Progenitor cell of endocrine pancreas (in vitro differentiated cells): ENCODE measurements around the gene MAP3K5. TPM values are rescaled to one million over a fixed set of nuclear protein-coding genes. Genes with fewer than 3 reads are reported as not detected.

Source experiments
- DNase-seq: peaks from one replicate; pipeline ENCODE4 v3.0.0; 2021; ENCODE audit warnings: low spot score; ENCODE audit not compliant: unreplicated experiment
- H3K27ac Mint-ChIP-seq: 2 replicates; pipeline ENCODE4 v1.8.0; 2021; ENCODE audit warnings: mild to moderate bottlenecking, moderate library complexity, mixed read lengths
- H3K27me3 Mint-ChIP-seq: 2 replicates; pipeline ENCODE4 v1.8.0; 2021; ENCODE audit warnings: mixed read lengths
- H3K36me3 Mint-ChIP-seq: 2 replicates; pipeline ENCODE4 v1.8.0; 2022; ENCODE audit warnings: mixed read lengths; ENCODE audit not compliant: insufficient read depth
- H3K4me1 Mint-ChIP-seq: 2 replicates; pipeline ENCODE4 v1.8.0; 2021; ENCODE audit warnings: low read depth, mixed read lengths
- H3K4me3 Mint-ChIP-seq: 2 replicates; pipeline ENCODE4 v1.8.0; 2021; ENCODE audit warnings: low read depth, mild to moderate bottlenecking, moderate library complexity, mixed read lengths
- H3K9me3 Mint-ChIP-seq: 2 replicates; pipeline ENCODE4 v1.8.0; 2021; ENCODE audit warnings: low read depth, mixed read lengths
- CTCF ChIP-seq: fragments of 200-600 bp; sonication (generic); IDR thresholded peaks from one replicate; pipeline ENCODE4 v1.5.0; 2021; ENCODE audit warnings: antibody characterized with exemption, mild to moderate bottlenecking; ENCODE audit not compliant: unreplicated experiment
- total RNA-seq: library from RNA; stranded (reverse); gene quantifications from 2 replicates; pipeline ENCODE4 v1.2.1, GENCODE V29; 2021

Gene MAP3K5
- total RNA-seq, 1 donor from 2014 or later, result 1.1 TPM

- no peak for TF ChIP-seq CTCF
- no peak for DNase-seq
- Mint-ChIP-seq H3K4me3 (no peak overlapping the region), H3K36me3 (peaks cover 2% of the 10 kb centered on the region), H3K27ac (no peak overlapping the region), H3K4me1 (peaks cover 14% of the 10 kb centered on the region), H3K27me3 (no peaks in the 10 kb centered on the region), H3K9me3 (peaks cover 22% of the 10 kb centered on the region)
These were observed 225.4 kb downstream of the MAP3K5 start for GRCh38 chr6:136566851-136567250.

- no peaks in the 10 kb centered on the region for H3K27me3 Mint-ChIP-seq
- no peak overlapping the region for H3K27ac Mint-ChIP-seq
- no peak overlapping the region for H3K4me3 Mint-ChIP-seq
- peaks cover 14% of the 10 kb centered on the region for H3K9me3 Mint-ChIP-seq
- peaks cover 14% of the 10 kb centered on the region for H3K4me1 Mint-ChIP-seq
- no peak for DNase-seq
- no peak for TF ChIP-seq CTCF
- H3K36me3 Mint-ChIP-seq, result peaks cover 1% of the 10 kb centered on the region
These were observed 226.2 kb downstream of the MAP3K5 start for GRCh38 chr6:136566007-136566487.

GRCh38 chr6:136564180-136564579 lies 228.1 kb downstream of the MAP3K5 start:
- no peak for TF ChIP-seq CTCF
- H3K27me3 Mint-ChIP-seq, result no peaks in the 10 kb centered on the region
- H3K9me3 Mint-ChIP-seq, result no peaks in the 10 kb centered on the region
- no peak overlapping the region for H3K27ac Mint-ChIP-seq
- DNase-seq, result no peak
- H3K36me3 Mint-ChIP-seq, result no peaks in the 10 kb centered on the region
- H3K4me1 Mint-ChIP-seq, result peaks cover 14% of the 10 kb centered on the region
- H3K4me3 Mint-ChIP-seq, result no peak overlapping the region

GRCh38 chr6:136563386-136564152 lies 228.7 kb downstream of the MAP3K5 start:
- H3K4me3 Mint-ChIP-seq, result no peak overlapping the region
- H3K9me3 Mint-ChIP-seq, result no peaks in the 10 kb centered on the region
- TF ChIP-seq CTCF, result no peak
- peaks cover 14% of the 10 kb centered on the region for H3K4me1 Mint-ChIP-seq
- DNase-seq, result no peak
- no peak overlapping the region for H3K27ac Mint-ChIP-seq
- H3K36me3 Mint-ChIP-seq, result no peaks in the 10 kb centered on the region
- no peaks in the 10 kb centered on the region for H3K27me3 Mint-ChIP-seq

- Mint-ChIP-seq H3K4me3 (no peak overlapping the region), H3K4me1 (peaks cover 14% of the 10 kb centered on the region), H3K36me3 (no peaks in the 10 kb centered on the region), H3K27ac (no peak overlapping the region), H3K27me3 (no peaks in the 10 kb centered on the region), H3K9me3 (no peaks in the 10 kb centered on the region)
- TF ChIP-seq CTCF, result no peak
- no peak for DNase-seq
These were observed 230.1 kb downstream of the MAP3K5 start for GRCh38 chr6:136562211-136562610.
